GM21737 (cell line): Measurements from ENCODE around the gene NRARP.

ENCODE experiments used
- ATAC-seq: cut with Tn5 transposase; IDR thresholded peaks from one replicate; pipeline ENCODE4 v1.9.1; 2021; ENCODE audit warnings: mild to moderate bottlenecking, moderate library complexity; ENCODE audit not compliant: unreplicated experiment

NRARP gene

GRCh38 chr9:137323531-137324331, 21.7 kb upstream of the NRARP start:
- ATAC-seq, result no peak

- no peak for ATAC-seq
These were observed 19.8 kb upstream of the NRARP start for GRCh38 chr9:137321726-137322361.

- ATAC-seq, result no peak
These were observed 18.7 kb upstream of the NRARP start for GRCh38 chr9:137320555-137321384.

- ATAC-seq, result no peak
These were observed 17.9 kb upstream of the NRARP start for GRCh38 chr9:137319739-137320551.

GRCh38 chr9:137319011-137319738, 17.1 kb upstream of the NRARP start:
- ATAC-seq, result no peak

- ATAC-seq, result no peak
These were observed 16.5 kb upstream of the NRARP start for GRCh38 chr9:137318602-137319001.

- no peak for ATAC-seq
These were observed 15.8 kb upstream of the NRARP start for GRCh38 chr9:137317718-137318511.

GRCh38 chr9:137317021-137317717, 15.1 kb upstream of the NRARP start:
- no peak for ATAC-seq

GRCh38 chr9:137316012-137316981, 14.2 kb upstream of the NRARP start:
- ATAC-seq, result no peak

GRCh38 chr9:137315581-137316011, 13.5 kb upstream of the NRARP start:
- ATAC-seq, result no peak

- no peak for ATAC-seq
These were observed 12.8 kb upstream of the NRARP start for GRCh38 chr9:137314561-137315560.

GRCh38 chr9:137313956-137314560, 12.0 kb upstream of the NRARP start:
- no peak for ATAC-seq

GRCh38 chr9:137313326-137313936, 11.4 kb upstream of the NRARP start:
- no peak for ATAC-seq

GRCh38 chr9:137312852-137313325, 10.8 kb upstream of the NRARP start:
- ATAC-seq, result no peak
